ENCODE measurements around the gene BNIP2.
"Not testable (repeated sequence)": the region's sequence is repeated elsewhere in the genome, so short reads cannot be mapped to it uniquely, and the experiment has no call there.

Gene BNIP2, protein sequence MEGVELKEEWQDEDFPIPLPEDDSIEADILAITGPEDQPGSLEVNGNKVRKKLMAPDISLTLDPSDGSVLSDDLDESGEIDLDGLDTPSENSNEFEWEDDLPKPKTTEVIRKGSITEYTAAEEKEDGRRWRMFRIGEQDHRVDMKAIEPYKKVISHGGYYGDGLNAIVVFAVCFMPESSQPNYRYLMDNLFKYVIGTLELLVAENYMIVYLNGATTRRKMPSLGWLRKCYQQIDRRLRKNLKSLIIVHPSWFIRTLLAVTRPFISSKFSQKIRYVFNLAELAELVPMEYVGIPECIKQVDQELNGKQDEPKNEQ

GRCh38 chr15:59688782-59689625 is at the start of gene BNIP2:
Gene BNIP2, minus strand, starts transcription at chr15:59689320. Its CDS starts 6,863 bp downstream, at chr15:59682457.
- peak; percentile 91 for DNase-seq

- no peak for DNase-seq
Measured at GRCh38 chr15:59738676-59739075, 49.6 kb upstream of the BNIP2 start.

GRCh38 chr15:59736181-59736580 is 47.1 kb upstream of the BNIP2 start:
- DNase-seq, result no peak

DNA sequence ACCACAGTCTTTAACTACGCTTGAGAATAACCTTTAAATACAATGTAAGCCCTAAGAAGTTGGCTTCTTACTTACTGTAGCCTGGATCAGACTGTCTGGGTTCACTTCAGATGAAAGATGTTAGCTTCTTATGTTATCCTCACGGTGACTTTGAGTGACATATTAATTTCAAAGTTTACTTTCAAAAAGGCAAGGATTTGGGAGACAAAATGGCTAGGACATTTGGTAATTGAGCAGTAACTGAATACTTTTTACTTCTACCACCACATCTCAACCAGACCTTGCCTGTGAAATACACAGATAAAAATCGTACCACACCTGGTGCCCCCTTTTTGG is 36.0 kb upstream of the BNIP2 start:
- no peak for DNase-seq

DNA sequence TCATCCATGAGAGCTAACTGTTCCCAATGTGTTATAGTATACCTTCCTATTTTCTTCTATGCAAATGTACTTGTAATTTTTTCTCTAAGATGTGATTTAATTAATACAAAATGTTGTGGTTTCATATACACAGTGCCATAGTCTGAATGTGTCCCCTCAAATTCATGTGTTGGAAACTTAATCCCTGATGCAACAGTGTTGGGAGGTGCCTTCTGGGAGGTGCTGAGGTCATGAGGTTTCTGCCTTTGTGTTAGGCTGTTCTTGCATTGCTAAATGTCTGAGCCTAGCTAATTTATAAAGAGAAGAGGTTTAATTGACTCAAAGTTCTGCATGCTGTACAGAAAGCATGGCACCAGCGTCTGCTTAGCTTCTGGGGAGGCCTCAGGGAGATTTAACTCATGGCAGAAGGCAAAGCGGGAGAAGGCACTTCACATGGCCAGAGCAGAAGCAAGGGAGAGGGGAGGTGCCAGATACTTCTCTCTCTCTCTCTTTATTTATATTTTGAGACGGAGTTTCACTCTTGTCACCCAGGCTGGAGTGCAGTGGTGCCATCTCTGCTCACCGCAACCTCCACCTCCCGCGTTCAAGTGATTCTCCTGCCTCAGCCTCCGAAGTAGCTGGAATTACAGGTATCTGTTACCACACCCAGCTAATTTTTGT is 34.7 kb upstream of the BNIP2 start:
- DNase-seq, result no peak

DNA sequence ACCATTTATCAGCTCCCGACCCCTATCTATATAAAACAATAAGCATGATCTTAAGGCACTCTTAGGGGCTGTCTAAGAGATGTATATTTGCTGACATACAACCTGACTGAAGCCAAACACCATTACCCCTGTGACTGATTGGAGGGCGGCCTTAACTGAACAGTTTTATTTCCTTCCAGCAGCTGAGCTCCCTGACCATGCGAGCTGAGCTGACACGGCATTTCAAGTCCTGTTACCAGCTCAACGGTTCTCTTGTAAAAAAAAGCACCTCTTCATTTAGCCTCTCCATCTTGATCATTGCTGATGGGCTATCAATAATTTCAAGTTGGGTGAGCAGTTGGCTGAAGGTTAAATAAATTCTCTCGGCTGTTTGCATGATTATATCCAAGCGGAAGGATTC is 33.4 kb upstream of the BNIP2 start:
- DNase-seq, result no peak

GRCh38 chr15:59722037-59722436 is 32.9 kb upstream of the BNIP2 start:
- DNase-seq, result no peak

DNA sequence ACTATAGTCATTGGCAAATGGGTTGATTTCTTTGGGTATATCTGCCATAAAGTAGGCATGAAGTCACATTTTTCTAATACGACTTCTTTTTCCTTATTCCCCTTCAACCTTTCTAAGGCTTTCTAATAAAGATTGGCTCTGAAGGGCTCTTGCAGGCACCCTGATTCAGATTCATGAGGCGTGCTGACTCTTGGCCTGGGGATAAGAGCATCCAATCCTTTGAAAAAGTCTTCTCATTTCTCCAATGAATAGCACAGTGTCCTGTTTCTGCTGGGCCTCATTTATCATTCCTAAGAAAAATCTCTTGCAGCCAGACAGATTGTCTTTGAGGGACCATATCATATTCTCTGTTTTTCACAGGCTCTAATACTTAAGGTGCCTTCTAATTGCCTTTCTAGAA is 32.3 kb upstream of the BNIP2 start:
- no peak for DNase-seq

- DNase-seq, result no peak
Measured at GRCh38 chr15:59713177-59713576, 24.1 kb upstream of the BNIP2 start.

- DNase-seq, result no peak
Measured at GRCh38 chr15:59711451-59712243, 22.5 kb upstream of the BNIP2 start.

GRCh38 chr15:59707619-59708018 is 18.5 kb upstream of the BNIP2 start:
- no peak for DNase-seq

GRCh38 chr15:59703979-59704796 is 15.1 kb upstream of the BNIP2 start:
- no peak for DNase-seq

DNA sequence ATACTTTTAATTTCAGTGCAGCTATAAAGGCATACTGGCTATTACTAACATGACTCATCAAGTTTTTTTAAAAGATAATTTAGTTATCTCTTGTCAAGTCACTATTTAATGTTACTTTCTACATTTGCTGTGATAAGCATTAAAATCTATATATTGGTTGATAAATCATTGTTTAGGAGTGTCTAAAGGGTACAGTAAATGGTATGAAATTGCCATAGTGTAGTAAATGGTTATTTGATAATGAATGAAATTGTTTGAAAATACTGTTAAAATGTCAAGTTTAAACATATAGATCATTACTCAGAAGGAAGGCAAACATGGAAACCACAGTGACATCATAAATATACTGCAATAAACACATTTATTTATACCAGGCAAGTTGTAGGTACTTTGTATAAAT is 13.2 kb upstream of the BNIP2 start:
- no peak for DNase-seq

DNA sequence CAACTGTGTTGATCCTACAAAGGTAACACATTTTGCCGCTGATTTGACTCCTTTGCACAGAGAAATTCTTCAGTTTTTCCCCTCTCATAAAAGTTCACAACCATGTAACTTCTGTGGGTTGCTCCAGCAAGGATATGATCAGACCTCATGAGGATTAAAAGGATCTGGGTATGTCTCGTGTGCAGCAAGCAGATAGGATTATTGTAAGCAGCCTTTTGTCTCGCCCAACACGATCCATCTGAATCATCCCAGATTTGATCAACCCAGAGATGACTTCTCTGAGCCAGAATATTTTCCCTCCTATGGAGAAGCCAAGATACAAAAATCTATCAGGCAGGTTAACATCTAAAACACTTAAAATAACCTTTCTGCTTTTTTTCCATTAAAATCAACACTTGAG is 12.8 kb upstream of the BNIP2 start:
- no peak for DNase-seq

DNA sequence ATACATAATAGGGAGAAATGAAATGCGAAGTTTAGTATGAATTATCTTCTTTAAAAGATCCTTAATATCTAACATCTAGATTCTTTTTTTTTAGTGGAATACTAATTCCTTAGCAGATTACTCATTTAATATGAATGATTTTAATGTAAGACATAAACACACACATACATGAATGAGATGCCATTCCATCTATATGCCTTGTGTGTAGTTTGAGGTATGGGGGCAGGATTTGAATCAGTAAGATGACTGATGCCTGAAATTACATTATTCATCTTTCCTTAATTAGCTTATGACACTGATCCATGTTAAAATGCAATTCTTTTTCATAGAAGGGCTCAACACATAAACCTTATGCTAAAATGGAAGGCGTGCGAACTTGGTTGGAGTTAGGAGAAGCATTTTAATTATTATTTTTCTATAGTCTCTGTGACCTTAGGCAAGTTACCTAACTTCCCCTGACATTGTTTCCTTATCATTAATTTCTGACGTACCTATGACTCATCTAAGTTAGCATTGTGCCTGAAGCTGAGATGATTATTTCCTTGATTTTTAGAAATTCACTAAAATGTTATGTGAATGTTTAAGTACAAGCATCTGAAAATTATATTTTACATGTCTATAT is 10.8 kb upstream of the BNIP2 start:
- no peak for DNase-seq

DNA sequence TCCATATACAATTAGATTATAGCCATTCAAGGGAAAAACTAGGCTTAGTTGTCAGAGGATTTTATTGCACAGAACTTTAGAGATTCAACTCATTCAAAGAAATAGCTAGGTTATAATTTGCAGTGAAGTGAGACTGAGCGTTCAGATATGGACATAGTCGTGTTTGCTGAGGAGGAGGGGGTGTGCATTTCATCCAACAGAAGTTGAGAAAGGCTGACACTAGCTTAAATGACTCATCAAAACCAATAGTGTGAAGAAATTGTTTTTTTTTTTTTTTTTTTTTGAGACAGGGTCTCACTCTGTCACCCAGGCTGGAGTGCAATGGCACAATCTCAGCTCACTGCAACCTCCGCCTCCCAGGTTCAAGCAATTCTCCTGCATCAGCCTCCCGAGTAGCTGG is 8.9 kb upstream of the BNIP2 start:
- not testable (repeated sequence) for DNase-seq

DNA sequence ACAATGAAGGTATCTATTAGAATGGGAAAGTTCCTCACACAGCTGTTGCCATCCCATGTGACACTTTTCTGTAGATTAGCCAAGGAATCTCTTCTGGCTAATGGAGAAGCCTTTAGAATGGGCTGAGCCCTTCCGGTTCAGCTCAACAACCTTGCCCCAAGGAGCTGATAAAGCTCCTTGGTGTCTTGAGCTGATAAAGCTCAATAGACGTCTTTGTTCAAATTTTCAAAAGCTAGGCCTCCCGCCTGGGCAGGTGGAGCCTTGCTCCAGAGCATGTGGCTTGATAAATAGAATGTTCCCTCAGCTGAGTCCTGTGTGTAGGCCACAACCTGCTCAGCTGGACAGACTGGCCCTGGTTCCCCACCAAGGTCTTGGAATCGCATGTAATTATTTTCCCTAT is 7.2 kb upstream of the BNIP2 start:
- no peak for DNase-seq

- DNase-seq, result no peak
Measured at GRCh38 chr15:59694779-59695178, 5.7 kb upstream of the BNIP2 start.

GRCh38 chr15:59691194-59691805 is 2.2 kb upstream of the BNIP2 start:
- peak; percentile 24 for DNase-seq

DNA sequence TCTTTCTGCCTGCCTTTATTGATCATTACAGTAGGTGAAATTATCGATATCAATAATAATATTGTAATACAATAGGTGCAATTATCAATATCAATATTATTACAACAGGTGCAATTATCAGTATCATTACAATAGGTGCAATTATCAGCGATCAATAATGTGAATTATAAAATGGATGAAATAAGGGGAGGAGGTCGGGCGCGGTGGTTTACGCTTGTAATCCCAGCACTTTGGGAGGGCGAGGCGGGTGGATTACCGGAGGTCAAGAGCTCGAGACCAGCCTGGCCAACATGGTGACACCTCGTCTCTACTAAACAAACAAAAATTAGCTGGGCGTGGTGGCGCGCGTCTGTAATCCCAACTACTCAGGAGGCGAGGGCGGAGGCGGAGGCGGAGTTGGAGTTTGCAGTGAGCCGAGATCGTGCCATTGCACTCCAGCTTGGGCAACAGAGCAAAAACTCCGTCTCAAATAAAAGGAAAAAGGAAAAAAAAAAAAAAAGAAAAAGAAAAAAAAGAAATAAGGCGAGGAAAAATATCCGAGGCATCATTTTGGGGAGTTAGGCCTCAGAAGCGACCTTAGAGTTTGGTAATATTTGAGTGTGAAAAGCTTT is 611 bp upstream of the BNIP2 start:
- DNase-seq, result peak; percentile 76

- no peak for DNase-seq
Measured at GRCh38 chr15:59688423-59688781, 718 bp downstream of the BNIP2 start.

Data from SHP77 treated with DMSO at 0.1 percent for 48 hours (cell line).